ENCODE results near the gene TRMT44. TPM values are rescaled to one million over a fixed set of nuclear protein-coding genes. Genes with fewer than 3 reads are reported as not detected.

Gene TRMT44
- total RNA-seq, 4 donors from 2014 or later: 36.4 to 56.4 (median 43.9) TPM

- Histone ChIP-seq H3K9me3 (no peaks in the 10 kb centered on the region), H3K27ac (no peak overlapping the region), H3K4me1 (peaks cover 29 to 37% of the 10 kb centered on the region in 2 donors), H3K27me3 (no peaks in the 10 kb centered on the region), H3K4me3 (replicated peaks in 1 of 3) (no peak overlapping the region), H3K36me3 (no peaks in the 10 kb centered on the region)
- TF ChIP-seq CTCF (IDR thresholded peaks at IDR 0.05): no peak
- no peak for TF ChIP-seq POLR2A (IDR thresholded peaks at IDR 0.05)
- no peak for DNase-seq
- 70 to 81% methylated on average over 5 to 6 of the region's 7 CpGs for WGBS, 2 donors
- intact Hi-C loops (cut with DNase I): loop anchor here (2.0 kb wide), 1 partner anchor 20 kb away; no protein-coding TSS in a partner anchor
Measured at GRCh38 chr4:8500966-8501365, 60.4 kb downstream of the TRMT44 start.

GRCh38 chr4:8501781-8502180, 61.2 kb downstream of the TRMT44 start:
- no peak for TF ChIP-seq POLR2A (IDR thresholded peaks at IDR 0.05)
- TF ChIP-seq CTCF (IDR thresholded peaks at IDR 0.05): no peak
- no peak for DNase-seq
- no peak overlapping the region for H3K27ac ChIP-seq
- no peaks in the 10 kb centered on the region for H3K9me3 ChIP-seq
- H3K27me3 ChIP-seq: no peaks in the 10 kb centered on the region
- H3K4me1 ChIP-seq: peaks cover 37 to 46% of the 10 kb centered on the region in 2 donors
- no peak overlapping the region for H3K4me3 ChIP-seq (replicated peaks in 1 of 3)
- intact Hi-C loops (cut with DNase I): loop anchor here (2.0 kb wide), 1 partner anchor 19 kb away; no protein-coding TSS in a partner anchor
- H3K36me3 ChIP-seq: no peaks in the 10 kb centered on the region
- 83 to 86% methylated on average over 5 of the region's 5 CpGs for WGBS, 2 donors

- WGBS, 2 donors: 55 to 95% methylated on average over 1 to 6 of the region's 6 CpGs
- Histone ChIP-seq H3K27ac (peak overlapping the region in 1 of 3 donors; percentile 96), H3K4me1 (peaks cover 43 to 51% of the 10 kb centered on the region in 2 donors), H3K27me3 (no peaks in the 10 kb centered on the region), H3K4me3 (replicated peaks in 1 of 3) (no peak overlapping the region), H3K36me3 (no peaks in the 10 kb centered on the region), H3K9me3 (no peaks in the 10 kb centered on the region)
- no peak for DNase-seq
- TF ChIP-seq POLR2A (IDR thresholded peaks at IDR 0.05) (no peak), CTCF (IDR thresholded peaks at IDR 0.05) (no peak)
- intact Hi-C loops (cut with DNase I): no loop called here
Measured at GRCh38 chr4:8502371-8502770, 61.8 kb downstream of the TRMT44 start.

- H3K9me3 ChIP-seq: no peaks in the 10 kb centered on the region
- 75 to 83% methylated on average over 8 to 13 of the region's 13 CpGs for WGBS, 2 donors
- H3K4me3 ChIP-seq (replicated peaks in 1 of 3): no peak overlapping the region
- H3K4me1 ChIP-seq: peaks cover 48 to 58% of the 10 kb centered on the region in 2 donors
- no peaks in the 10 kb centered on the region for H3K36me3 ChIP-seq
- H3K27ac ChIP-seq: peak overlapping the region; percentile 30 to 97 (median 96)
- no peaks in the 10 kb centered on the region for H3K27me3 ChIP-seq
- TF ChIP-seq POLR2A (IDR thresholded peaks at IDR 0.05) (no peak), CTCF (IDR thresholded peaks at IDR 0.05) (no peak)
- peak; percentile 40 to 51 for DNase-seq
- intact Hi-C loops (cut with DNase I): no loop called here
Measured at GRCh38 chr4:8502836-8503585, 62.4 kb downstream of the TRMT44 start.

- intact Hi-C loops (cut with DNase I): no loop called here
- H3K9me3 ChIP-seq: no peaks in the 10 kb centered on the region
- peaks cover 48 to 60% of the 10 kb centered on the region in 2 donors for H3K4me1 ChIP-seq
- peak; percentile 12 to 70 for DNase-seq
- WGBS, 2 donors: 48 to 58% methylated on average over 9 to 11 of the region's 11 CpGs
- TF ChIP-seq CTCF (IDR thresholded peaks at IDR 0.05) (peak in 1 of 6 experiments; percentile 8), POLR2A (IDR thresholded peaks at IDR 0.05) (no peak)
- no peaks in the 10 kb centered on the region for H3K27me3 ChIP-seq
- no peaks in the 10 kb centered on the region for H3K36me3 ChIP-seq
- H3K4me3 ChIP-seq (replicated peaks in 1 of 3): no peak overlapping the region
- peak overlapping the region; percentile 92 to 97 (median 96) for H3K27ac ChIP-seq
Measured at GRCh38 chr4:8503801-8504200, 63.2 kb downstream of the TRMT44 start.

Measured in thyroid gland (tissue), 4 donors.